Stimulated activated CD8-positive, alpha-beta memory T cell treated with anti-CD3 and anti-CD28 coated beads, Interleukin-4, amount 100 ng/mL, for 1 hour (primary cell): ENCODE data around the gene KLHL36.
A peak's percentile ranks its signal among the peaks of the same experiment; 100 is the strongest.

Source experiments
- DNase-seq, 2 donors: peaks; one replicate each; pipeline ENCODE4 v3.0.0-alpha.2; 2020; ENCODE audit warnings: low read depth in 2 of 2, low spot score in 1 of 2

The KLHL36 gene

GRCh38 chr16:84641643-84642358 is 6.5 kb upstream of the KLHL36 start:
- no peak for DNase-seq

GRCh38 chr16:84643180-84643583 is 5.1 kb upstream of the KLHL36 start:
- no peak for DNase-seq

GRCh38 chr16:84643674-84644073 is 4.6 kb upstream of the KLHL36 start:
- no peak for DNase-seq

GRCh38 chr16:84648595-84649510 is 542 bp downstream of the KLHL36 start:
- DNase-seq: peak in 1 of 2 donors; percentile 6

GRCh38 chr16:84649511-84649861 is 1.2 kb downstream of the KLHL36 start:
- no peak for DNase-seq

GRCh38 chr16:84650062-84650991 is 2.0 kb downstream of the KLHL36 start:
- DNase-seq: no peak

- no peak for DNase-seq
Observed at GRCh38 chr16:84652566-84652965, 4.3 kb downstream of the KLHL36 start.

GRCh38 chr16:84654238-84654637 is 5.9 kb downstream of the KLHL36 start:
- DNase-seq: no peak

GRCh38 chr16:84654998-84655397 is 6.7 kb downstream of the KLHL36 start:
- no peak for DNase-seq

- DNase-seq: no peak
Observed at GRCh38 chr16:84656649-84657048, 8.3 kb downstream of the KLHL36 start.

- DNase-seq: no peak
Observed at GRCh38 chr16:84657229-84657837, 9.0 kb downstream of the KLHL36 start.

GRCh38 chr16:84658690-84659089 is 10.4 kb downstream of the KLHL36 start:
- DNase-seq: no peak

- no peak for DNase-seq
Observed at GRCh38 chr16:84659656-84660300, 11.5 kb downstream of the KLHL36 start.

- no peak for DNase-seq
Observed at GRCh38 chr16:84660973-84661372, 12.7 kb downstream of the KLHL36 start.

- DNase-seq: no peak
Observed at GRCh38 chr16:84661418-84662060, 13.2 kb downstream of the KLHL36 start.

- no peak for DNase-seq
Observed at GRCh38 chr16:84662471-84662870, 14.2 kb downstream of the KLHL36 start.

- DNase-seq: no peak
Observed at GRCh38 chr16:84663433-84664101, 15.3 kb downstream of the KLHL36 start.

GRCh38 chr16:84665359-84665758 is 17.0 kb downstream of the KLHL36 start:
- no peak for DNase-seq

GRCh38 chr16:84665843-84666242 is 17.5 kb downstream of the KLHL36 start:
- no peak for DNase-seq
